NCI-H748 (cell line): ENCODE results near the gene RUFY3.
"Not testable (repeated sequence)": the region's sequence is repeated elsewhere in the genome, so short reads cannot be mapped to it uniquely, and the experiment has no call there.

Experiments used
- DNase-seq: peaks from one replicate; lab custom pipeline; 2025; ENCODE audit not compliant: unreplicated experiment; lab: John Stamatoyannopoulos, UW

RUFY3 gene

DNA sequence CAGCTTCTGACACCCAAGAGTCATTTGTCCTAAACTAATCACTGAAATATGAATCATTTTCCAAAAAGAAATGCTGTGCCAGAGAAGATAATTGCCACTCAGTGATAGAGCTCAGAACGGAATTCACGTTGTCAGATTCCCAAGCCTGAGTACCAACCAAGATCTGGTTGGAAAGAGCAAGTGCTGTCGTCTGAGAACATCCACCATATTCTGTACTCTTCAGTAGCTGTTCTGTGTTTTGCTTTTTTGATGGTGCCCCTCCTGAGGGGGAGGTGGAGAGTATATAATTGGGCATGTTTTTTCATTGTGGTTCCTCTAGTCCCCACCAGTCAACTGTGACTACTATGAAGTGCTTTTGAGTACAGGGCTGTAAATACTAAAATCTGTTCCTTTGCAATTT is 13.2 kb downstream of the RUFY3 start:
- DNase-seq, result no peak

DNA sequence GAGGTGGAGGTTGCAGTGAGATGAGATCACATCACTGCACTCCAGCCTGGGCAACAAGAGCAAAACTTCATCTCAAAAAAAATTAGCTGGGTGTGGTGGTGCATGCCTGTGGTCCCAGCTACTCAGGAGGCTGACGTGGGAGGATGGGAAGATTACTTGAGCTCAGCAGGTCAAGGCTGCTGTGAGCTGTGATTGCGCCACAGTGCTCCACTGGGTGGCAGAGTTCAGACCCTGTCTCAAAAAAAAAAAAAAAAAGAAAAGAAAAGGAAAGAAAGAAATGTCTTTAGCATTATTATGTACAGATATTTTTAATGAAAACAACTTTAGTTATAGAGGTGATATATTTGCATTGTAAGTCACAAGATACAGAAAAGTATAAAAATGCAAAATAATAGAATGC is 14.2 kb downstream of the RUFY3 start:
- DNase-seq, result not testable (repeated sequence)

- DNase-seq, result no peak
Observed at GRCh38 chr4:70737006-70737405, 15.2 kb downstream of the RUFY3 start.

- no peak for DNase-seq
Observed at GRCh38 chr4:70737409-70737808, 15.6 kb downstream of the RUFY3 start.

DNA sequence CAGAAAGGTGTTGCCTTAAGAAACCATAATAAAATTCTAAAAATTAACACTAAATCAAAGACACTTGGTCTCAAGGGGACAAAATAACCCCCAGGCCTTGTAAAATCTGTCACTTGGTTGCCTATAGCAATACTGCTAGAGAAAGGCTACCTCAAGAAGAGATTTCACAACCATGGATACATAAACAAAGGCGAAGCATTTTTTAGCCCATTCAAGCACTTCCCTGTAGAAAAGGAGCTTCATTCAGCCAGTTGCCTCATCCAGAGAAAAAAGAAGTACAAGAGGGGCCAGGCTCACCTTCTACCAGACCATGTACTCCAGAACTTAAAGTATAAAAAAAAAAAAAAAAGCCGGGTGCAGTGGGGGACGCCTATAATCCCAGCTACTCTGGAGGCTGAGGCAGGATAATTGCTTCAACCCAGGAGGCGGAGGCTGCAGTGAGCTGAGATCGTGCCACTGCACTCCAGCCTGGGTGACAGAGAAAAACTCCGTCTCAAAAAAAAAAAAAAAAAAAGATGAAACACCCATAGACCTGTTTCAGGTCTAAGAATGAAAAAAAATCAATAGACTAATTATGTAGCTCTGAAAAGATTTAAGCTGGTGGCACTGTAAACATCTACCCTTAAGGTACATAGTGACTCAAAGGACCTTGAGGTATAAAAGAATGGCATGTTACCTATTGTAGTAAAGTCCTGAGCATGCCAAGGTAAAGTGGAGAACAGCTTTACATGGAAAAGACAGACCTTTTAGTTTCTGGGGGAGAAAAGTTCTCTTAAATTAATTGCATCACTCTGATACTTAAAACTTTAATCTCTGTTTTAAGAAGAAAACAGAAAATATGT is 18.0 kb downstream of the RUFY3 start:
- DNase-seq, result no peak

GRCh38 chr4:70741867-70742658 is 20.3 kb downstream of the RUFY3 start:
- DNase-seq, result no peak

DNA sequence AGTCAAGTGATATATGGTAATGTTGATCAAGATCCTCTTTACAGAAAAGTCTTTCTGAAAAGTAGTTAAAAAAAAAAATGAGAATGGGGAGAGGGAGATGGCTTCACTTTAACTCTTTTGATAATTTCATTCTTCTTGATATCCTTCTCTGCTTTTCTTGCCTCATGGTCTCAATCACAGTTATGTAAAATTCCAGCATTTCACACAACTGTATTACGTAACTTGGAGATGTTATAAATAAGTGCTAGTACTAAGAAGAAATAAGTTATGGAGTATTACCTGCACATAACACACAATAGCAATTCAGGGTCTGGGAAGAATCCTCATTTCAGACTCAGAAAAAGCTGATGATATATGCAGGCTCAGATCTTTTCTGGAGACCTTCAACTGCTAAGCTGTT is 22.0 kb downstream of the RUFY3 start:
- no peak for DNase-seq

DNA sequence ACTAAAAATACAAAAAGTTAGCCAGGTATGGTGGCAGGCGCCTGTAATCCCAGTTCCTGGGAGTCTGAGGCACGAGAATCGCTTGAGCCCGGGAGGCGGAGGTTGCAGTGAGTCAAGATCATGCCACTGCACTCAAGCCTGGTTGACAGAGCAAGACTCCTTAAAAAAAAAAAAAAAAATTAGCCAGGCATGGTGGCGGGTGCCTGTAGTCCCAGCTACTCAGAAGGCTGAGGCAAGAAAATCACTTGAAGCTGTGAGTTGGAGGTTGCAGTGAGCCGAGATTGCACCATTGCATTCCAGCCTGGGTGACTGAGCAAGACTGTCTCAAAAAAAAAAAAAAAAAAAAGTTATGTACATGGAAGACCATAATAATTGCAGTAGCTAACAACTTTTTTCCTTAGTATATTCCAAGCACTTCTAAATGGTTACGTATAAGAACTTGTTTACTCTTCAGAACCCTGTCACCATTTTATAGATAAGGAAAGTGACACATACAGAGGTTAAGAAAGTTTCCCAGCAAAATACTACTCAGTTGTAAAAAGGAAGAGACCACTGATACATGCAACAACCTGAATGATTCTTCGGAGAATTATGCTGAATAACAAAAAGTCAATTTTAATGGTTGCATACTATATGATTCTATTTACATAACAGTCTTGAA is 24.5 kb downstream of the RUFY3 start:
- no peak for DNase-seq

- no peak for DNase-seq
Observed at GRCh38 chr4:70747874-70748273, 26.1 kb downstream of the RUFY3 start.

GRCh38 chr4:70749313-70749712 is 27.5 kb downstream of the RUFY3 start:
- DNase-seq, result no peak

- no peak for DNase-seq
Observed at GRCh38 chr4:70752236-70752635, 30.5 kb downstream of the RUFY3 start.

- no peak for DNase-seq
Observed at GRCh38 chr4:70753630-70754029, 31.9 kb downstream of the RUFY3 start.

- DNase-seq, result no peak
Observed at GRCh38 chr4:70754470-70754869, 32.7 kb downstream of the RUFY3 start.

DNA sequence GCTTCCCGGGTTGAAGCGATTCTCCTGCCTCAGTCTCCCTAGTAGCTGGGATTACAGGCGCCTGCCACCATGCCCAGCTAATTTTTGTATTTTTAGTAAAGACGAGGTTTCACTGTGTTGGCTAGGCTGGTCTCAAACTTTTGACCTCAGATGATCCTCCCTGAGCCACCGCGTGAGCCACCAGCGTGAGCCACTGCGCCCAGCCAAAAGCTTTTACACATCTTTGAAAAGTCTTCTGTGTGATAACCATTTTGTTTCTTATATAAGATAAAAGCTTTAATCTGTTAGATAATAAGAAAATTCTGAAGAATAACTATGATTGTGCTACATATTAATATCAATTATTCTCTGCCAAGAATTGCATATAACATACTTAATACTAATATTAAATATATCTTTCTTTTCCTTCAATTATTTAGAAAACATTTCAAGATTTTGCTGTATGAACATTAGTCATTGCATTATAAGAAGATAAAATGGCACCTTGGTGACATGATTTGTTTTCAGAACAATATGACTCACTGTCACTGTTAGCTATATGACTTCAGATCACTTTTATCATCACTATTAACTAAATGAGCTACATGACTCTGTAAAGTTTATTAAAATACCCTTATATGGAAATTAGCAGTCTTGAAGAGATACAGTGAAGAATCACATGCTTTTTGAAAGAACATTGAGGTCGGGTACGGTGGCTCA is 33.4 kb downstream of the RUFY3 start:
- no peak for DNase-seq

GRCh38 chr4:70759126-70759525 is 37.4 kb downstream of the RUFY3 start:
- no peak for DNase-seq

- DNase-seq, result no peak
Observed at GRCh38 chr4:70759627-70760026, 37.9 kb downstream of the RUFY3 start.

DNA sequence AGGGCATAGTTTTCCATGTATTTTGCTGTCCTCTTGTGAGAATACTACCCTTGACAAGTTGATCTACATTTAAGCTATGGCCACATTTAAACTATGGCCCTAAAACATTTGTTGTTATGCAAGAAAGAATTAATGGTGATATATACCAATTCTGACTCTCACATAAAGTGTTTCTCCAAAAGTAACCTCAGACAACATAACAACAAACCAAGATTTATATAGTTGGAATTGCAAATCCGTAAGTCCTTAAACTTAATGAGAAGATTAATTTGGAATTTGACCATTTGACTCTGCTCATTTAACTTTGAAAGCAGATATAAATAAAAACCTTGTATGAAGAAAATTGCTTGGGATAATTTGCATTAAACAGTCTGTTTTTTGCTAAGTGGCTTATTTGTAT is 38.9 kb downstream of the RUFY3 start:
- no peak for DNase-seq

GRCh38 chr4:70761276-70761816 is 39.6 kb downstream of the RUFY3 start:
- no peak for DNase-seq

DNA sequence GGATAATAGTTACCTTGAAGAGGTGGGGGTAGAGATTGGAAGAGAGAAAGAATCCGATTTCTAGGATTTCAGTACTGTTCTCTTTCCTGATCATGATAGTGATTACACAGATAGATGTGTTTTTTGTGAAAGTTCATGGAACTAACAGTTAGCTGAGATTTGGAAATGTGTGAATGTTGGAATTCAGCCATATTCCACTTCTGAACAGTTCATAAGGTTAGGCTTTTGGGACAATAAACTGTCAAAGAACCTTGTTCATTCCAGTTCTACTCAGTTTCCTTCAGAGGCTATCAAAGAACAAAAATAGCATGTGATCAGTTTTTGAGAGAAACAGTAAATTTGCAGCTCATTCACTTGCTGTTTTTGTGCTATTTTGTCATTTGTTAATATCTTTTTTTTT is 43.6 kb downstream of the RUFY3 start:
- no peak for DNase-seq

GRCh38 chr4:70768301-70768948 is 46.7 kb downstream of the RUFY3 start:
- DNase-seq, result no peak
